ENCODE data around the gene SAMD7.

GRCh38 chr3:169905404-169905803, 6.0 kb upstream of the SAMD7 start:
- TF ChIP-seq CTCF (IDR thresholded peaks at IDR 0.05) (no peak), POLR2A (IDR thresholded peaks at IDR 0.05) (no peak)
